Trophoblast cell (in vitro differentiated cells and primary cell): ENCODE data around the gene SPAG9.
"Not testable (repeated sequence)": the region's sequence is repeated elsewhere in the genome, so short reads cannot be mapped to it uniquely, and the experiment has no call there.

Experiments used
- DNase-seq, 2 donors: peaks; one replicate each; pipeline ENCODE4 v3.0.0-alpha.2; 2016
- H2AFZ ChIP-seq: 2 replicates; pipeline ENCODE4 v1.6.1; 2013; ENCODE audit warnings: low read length, moderate library complexity, mild to moderate bottlenecking; ENCODE audit not compliant: insufficient read depth, poor library complexity
- H2AK5ac ChIP-seq: 2 replicates; pipeline ENCODE4 v1.6.1; 2013; ENCODE audit warnings: mild to moderate bottlenecking, low read length
- H2BK120ac ChIP-seq: 2 replicates; pipeline ENCODE4 v1.6.1; 2013; ENCODE audit warnings: low read length, mild to moderate bottlenecking, moderate library complexity; ENCODE audit not compliant: insufficient read depth, poor library complexity
- H2BK12ac ChIP-seq: 2 replicates; pipeline ENCODE4 v1.6.1; 2013; ENCODE audit warnings: mild to moderate bottlenecking, low read length, moderate library complexity
- H2BK5ac ChIP-seq: 2 replicates; pipeline ENCODE4 v1.6.1; 2013; ENCODE audit warnings: low read length, low read depth, moderate library complexity, mild to moderate bottlenecking; ENCODE audit not compliant: poor library complexity
- H3K14ac ChIP-seq: 2 replicates; pipeline ENCODE4 v1.6.1; 2013; ENCODE audit warnings: mild to moderate bottlenecking, low read length
- H3K18ac ChIP-seq: 2 replicates; pipeline ENCODE4 v1.6.1; 2013; ENCODE audit warnings: mild to moderate bottlenecking, low read length
- H3K23ac ChIP-seq: 2 replicates; pipeline ENCODE4 v1.6.1; 2013; ENCODE audit warnings: low read length
- H3K27ac ChIP-seq: 2 replicates; pipeline ENCODE4 v1.5.1; 2013; ENCODE audit warnings: low read depth, mild to moderate bottlenecking, inconsistent platforms, low read length, moderate library complexity
- H3K27me3 ChIP-seq: 2 replicates; pipeline ENCODE4 v1.6.1; 2013; ENCODE audit warnings: inconsistent platforms, mild to moderate bottlenecking, low read length, moderate library complexity; ENCODE audit not compliant: insufficient read depth
- H3K36me3 ChIP-seq, 2 experiments: 1 replicate in 1 of 2; 2 replicates in 1 of 2; pipeline ENCODE4 v1.6.1; 2013; ENCODE audit warnings: low read length in 2 of 2, mild to moderate bottlenecking in 2 of 2, moderate library complexity in 1 of 2; ENCODE audit not compliant: insufficient read depth in 2 of 2, control insufficient read depth in 1 of 2
- H3K4ac ChIP-seq: 2 replicates; pipeline ENCODE4 v1.6.1; 2013; ENCODE audit warnings: low read depth, mild to moderate bottlenecking, low read length, moderate library complexity
- H3K4me1 ChIP-seq, 2 experiments: 1 replicate in 1 of 2; 2 replicates in 1 of 2; pipeline ENCODE4 v1.6.1; 2013; ENCODE audit warnings: low read length in 2 of 2, mild to moderate bottlenecking in 2 of 2, moderate library complexity in 1 of 2; ENCODE audit not compliant: insufficient read depth in 2 of 2, control insufficient read depth in 1 of 2
- H3K4me2 ChIP-seq: 2 replicates; pipeline ENCODE4 v1.6.1; 2013; ENCODE audit warnings: inconsistent platforms, mild to moderate bottlenecking, low read length, moderate library complexity
- H3K4me3 ChIP-seq: 2 replicates; pipeline ENCODE4 v1.5.1; 2013; ENCODE audit warnings: mild to moderate bottlenecking, low read depth, low read length, inconsistent platforms
- H3K79me1 ChIP-seq: one replicate; pipeline ENCODE4 v1.6.1; 2013; ENCODE audit warnings: low read length
- H3K79me2 ChIP-seq: 2 replicates; pipeline ENCODE4 v1.6.1; 2013; ENCODE audit warnings: low read length, mild to moderate bottlenecking; ENCODE audit not compliant: control insufficient read depth, insufficient read depth, poor library complexity
- H3K9ac ChIP-seq: 2 replicates; pipeline ENCODE4 v1.6.1; 2013; ENCODE audit warnings: mild to moderate bottlenecking, low read length
- H3K9me3 ChIP-seq: 2 replicates; pipeline ENCODE4 v1.6.1; 2013; ENCODE audit warnings: low read depth, mild to moderate bottlenecking, control low read depth, inconsistent platforms, low read length; ENCODE audit not compliant: insufficient read depth
- H4K12ac ChIP-seq: 2 replicates; pipeline ENCODE4 v1.6.1; 2013; ENCODE audit warnings: low read depth, mild to moderate bottlenecking, low read length, moderate library complexity
- H4K8ac ChIP-seq: 2 replicates; pipeline ENCODE4 v1.6.1; 2013; ENCODE audit warnings: low read depth, mild to moderate bottlenecking, low read length, moderate library complexity
- H4K91ac ChIP-seq: one replicate; pipeline ENCODE4 v1.6.1; 2013; ENCODE audit warnings: low read depth, mild to moderate bottlenecking, low read length, moderate library complexity
- WGBS: extraction: QIAGEN DNeasy Blood & Tissue Kit; methylation state at CpG from one replicate; pipeline ENCODE4 v1.1.7; 2013; ENCODE audit warnings: missing lambda C conversion rate; ENCODE audit not compliant: insufficient read length, insufficient coverage; ENCODE audit errors: extremely low coverage; 5-methylcytosine and 5-hydroxymethylcytosine counted together

The SPAG9 gene

GRCh38 chr17:51132964-51133319 is 12.3 kb upstream of the SPAG9 start:
- no peak overlapping the region for H2AFZ ChIP-seq
- H3K14ac ChIP-seq = no peak overlapping the region
- H3K79me2 ChIP-seq = no peaks in the 10 kb centered on the region
- no peak overlapping the region for H4K91ac ChIP-seq
- H3K18ac ChIP-seq = no peak overlapping the region
- H3K4me3 ChIP-seq = no peak overlapping the region
- H4K12ac ChIP-seq = no peak overlapping the region
- no peaks in the 10 kb centered on the region for H3K27me3 ChIP-seq
- no peak overlapping the region for H3K27ac ChIP-seq
- no peak overlapping the region for H4K8ac ChIP-seq
- DNase-seq = no peak
- no peak overlapping the region for H2AK5ac ChIP-seq
- H2BK120ac ChIP-seq = no peak overlapping the region
- no peak overlapping the region for H3K9ac ChIP-seq
- no peaks in the 10 kb centered on the region for H3K36me3 ChIP-seq
- H3K4me2 ChIP-seq = peak overlapping the region; percentile 30
- no peak overlapping the region for H3K4ac ChIP-seq
- no peaks in the 10 kb centered on the region for H3K79me1 ChIP-seq
- no peak overlapping the region for H2BK5ac ChIP-seq
- H3K9me3 ChIP-seq = no peaks in the 10 kb centered on the region
- H3K23ac ChIP-seq = no peak overlapping the region
- H2BK12ac ChIP-seq = no peak overlapping the region
- H3K4me1 ChIP-seq = no peaks in the 10 kb centered on the region

DNA sequence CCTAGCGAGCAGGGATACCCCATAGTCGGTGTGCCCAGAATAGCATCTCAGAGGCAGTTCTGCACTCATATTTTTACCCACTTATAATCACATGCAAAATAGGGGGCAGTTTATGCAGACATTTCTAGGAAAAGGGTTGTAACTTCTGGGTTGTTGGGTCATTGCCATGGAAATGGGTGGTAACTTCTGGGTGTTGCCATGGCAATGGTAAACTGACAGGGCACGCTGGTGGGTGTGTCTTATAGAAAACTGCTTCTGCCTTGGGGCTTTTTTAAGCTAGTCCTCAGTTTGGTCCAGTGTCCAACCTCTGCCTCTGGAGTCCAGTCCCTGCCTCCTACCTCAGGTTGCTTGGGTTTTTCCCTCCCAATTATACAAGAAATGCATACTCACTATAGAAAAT is 7.4 kb upstream of the SPAG9 start:
- Histone ChIP-seq H3K14ac (no peak overlapping the region), H3K23ac (no peak overlapping the region), H4K91ac (no peak overlapping the region), H2BK5ac (no peak overlapping the region), H3K9ac (no peak overlapping the region), H3K36me3 (no peaks in the 10 kb centered on the region), H4K12ac (no peak overlapping the region), H3K79me1 (no peaks in the 10 kb centered on the region), H3K4me3 (no peak overlapping the region), H3K4ac (no peak overlapping the region), H2BK12ac (no peak overlapping the region), H3K27ac (no peak overlapping the region), H3K27me3 (no peaks in the 10 kb centered on the region), H3K4me1 (no peaks in the 10 kb centered on the region), H3K4me2 (no peak overlapping the region), H3K9me3 (no peaks in the 10 kb centered on the region), H4K8ac (no peak overlapping the region), H2AK5ac (no peak overlapping the region), H2BK120ac (no peak overlapping the region), H3K18ac (no peak overlapping the region), H3K79me2 (no peaks in the 10 kb centered on the region), H2AFZ (no peak overlapping the region)
- WGBS = no CpG with 5 or more reads among the region's 3 CpGs
- peak in 1 of 2 donors; percentile 58 for DNase-seq

- H3K79me1 ChIP-seq = peaks cover 13% of the 10 kb centered on the region
- peaks cover 0 to 4% of the 10 kb centered on the region in 2 experiments for H3K4me1 ChIP-seq
- H4K91ac ChIP-seq = no peak overlapping the region
- 100% methylated on average over 1 of the region's 5 CpGs for WGBS
- H2BK12ac ChIP-seq = no peak overlapping the region
- H2BK120ac ChIP-seq = no peak overlapping the region
- no peak overlapping the region for H3K27ac ChIP-seq
- no peak overlapping the region for H3K4me3 ChIP-seq
- no peak overlapping the region for H4K12ac ChIP-seq
- H3K14ac ChIP-seq = no peak overlapping the region
- no peaks in the 10 kb centered on the region for H3K27me3 ChIP-seq
- no peak overlapping the region for H3K4ac ChIP-seq
- DNase-seq = no peak
- H3K36me3 ChIP-seq = no peaks in the 10 kb centered on the region
- H2AFZ ChIP-seq = no peak overlapping the region
- H2AK5ac ChIP-seq = no peak overlapping the region
- H3K18ac ChIP-seq = no peak overlapping the region
- no peak overlapping the region for H2BK5ac ChIP-seq
- no peak overlapping the region for H4K8ac ChIP-seq
- H3K4me2 ChIP-seq = no peak overlapping the region
- no peaks in the 10 kb centered on the region for H3K9me3 ChIP-seq
- H3K23ac ChIP-seq = no peak overlapping the region
- H3K79me2 ChIP-seq = peaks cover 6% of the 10 kb centered on the region
- H3K9ac ChIP-seq = no peak overlapping the region
Observed at GRCh38 chr17:51124640-51125503, 4.2 kb upstream of the SPAG9 start.

DNA sequence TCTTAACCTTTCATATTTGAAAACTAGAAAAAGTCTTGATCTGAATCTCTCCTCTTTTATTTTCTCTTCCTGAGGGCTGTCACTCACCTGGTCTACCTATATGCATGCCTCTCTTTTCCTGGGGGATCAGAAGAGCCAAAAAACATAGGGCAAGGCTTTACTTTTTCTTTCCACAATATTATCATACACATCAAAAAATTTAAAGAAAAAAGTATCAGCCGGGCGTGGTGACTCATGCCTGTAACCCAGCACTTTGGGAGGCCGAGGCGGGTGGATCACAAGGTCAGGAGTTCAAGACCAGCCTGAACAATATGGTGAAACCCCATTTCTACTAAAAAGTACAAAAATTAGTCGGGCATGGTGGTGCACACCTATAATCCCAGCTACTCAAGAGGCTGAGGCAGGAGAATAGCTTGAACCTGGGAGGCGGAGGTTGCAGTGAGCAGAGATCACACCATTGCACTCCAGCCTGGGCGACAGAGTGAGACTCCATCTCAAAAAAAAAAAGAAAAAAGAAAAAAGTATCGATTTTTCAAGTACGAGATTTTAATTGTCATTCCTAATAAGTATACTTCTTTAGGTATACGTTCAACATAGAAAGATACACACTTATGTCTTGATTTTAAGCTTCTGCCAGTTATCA is 1.9 kb upstream of the SPAG9 start:
- not testable (repeated sequence) for H3K9me3 ChIP-seq, DNase-seq, H3K27me3 ChIP-seq, H3K36me3 ChIP-seq, H2AFZ ChIP-seq, H3K18ac ChIP-seq, H2BK5ac ChIP-seq, H4K12ac ChIP-seq, H3K23ac ChIP-seq, H3K9ac ChIP-seq, H2BK120ac ChIP-seq, H2BK12ac ChIP-seq, H4K8ac ChIP-seq, H3K4ac ChIP-seq, H3K27ac ChIP-seq, H3K4me3 ChIP-seq, H3K14ac ChIP-seq, H2AK5ac ChIP-seq
- H3K4me1 ChIP-seq = peaks cover 3 to 12% of the 10 kb centered on the region in 2 experiments
- H4K91ac ChIP-seq = peak overlapping the region; percentile 69
- H3K79me2 ChIP-seq = peaks cover 17% of the 10 kb centered on the region
- peaks cover 15% of the 10 kb centered on the region for H3K79me1 ChIP-seq
- peak overlapping the region; percentile 70 for H3K4me2 ChIP-seq
- no CpG with 5 or more reads among the region's 10 CpGs for WGBS
